ENCODE measurements around the gene MAST4. TPM values are rescaled to one million over a fixed set of nuclear protein-coding genes. Genes with fewer than 3 reads are reported as not detected.
A peak's percentile ranks its signal among the peaks of the same experiment; 100 is the strongest.

The MAST4 gene
- total RNA-seq, 2 donors from 2014 or later, result 15.9 to 53.1 TPM

DNA sequence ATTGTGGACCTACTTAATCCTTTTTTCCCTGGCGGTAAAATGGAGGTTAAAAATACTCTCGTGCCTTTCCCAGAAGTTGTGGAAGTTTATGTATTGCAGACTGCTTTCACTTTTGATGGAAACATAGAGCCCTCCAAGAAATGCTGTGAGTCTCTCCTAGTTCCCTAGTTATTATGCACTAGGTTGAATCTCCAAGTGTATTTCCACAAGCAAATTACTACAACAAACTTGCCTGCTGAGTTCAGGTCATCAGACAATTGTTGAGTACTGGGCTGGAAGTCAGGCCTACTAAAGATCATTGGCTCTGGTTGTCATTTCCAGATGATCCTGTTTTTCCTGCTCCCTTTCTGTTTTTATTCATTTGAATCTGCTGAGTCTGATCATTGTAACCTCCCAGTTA, 496.3 kb downstream of the MAST4 start:
- Mint-ChIP-seq H3K9me3 (no peaks in the 10 kb centered on the region), H3K27me3 (no peaks in the 10 kb centered on the region), H3K27ac (no peak overlapping the region), H3K4me3 (no peak overlapping the region), H3K36me3 (no peaks in the 10 kb centered on the region), H3K4me1 (ENCODE audit: low read depth in 2 of 2) (no peaks in the 10 kb centered on the region)
- no peak for DNase-seq (ENCODE audit: low spot score)
- no peak for ATAC-seq

DNA sequence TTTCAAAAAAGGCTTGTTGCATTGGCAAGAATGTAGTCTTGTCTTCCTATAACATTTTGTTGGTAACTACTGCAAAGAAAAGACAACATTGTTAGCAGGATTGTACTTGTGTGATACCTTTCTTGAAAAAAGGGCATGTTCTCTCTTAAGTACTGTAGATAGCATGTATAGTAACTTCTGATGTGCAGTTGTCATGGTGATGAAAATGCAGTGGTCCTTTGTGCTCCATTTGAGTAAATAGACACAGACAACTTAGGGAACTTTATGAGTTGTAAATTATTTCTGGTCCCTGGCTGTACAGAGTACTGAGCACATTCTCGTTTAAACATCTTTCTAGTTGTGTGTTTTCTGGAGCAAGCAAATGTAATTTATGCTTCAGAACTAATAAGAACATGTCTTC, 497.1 kb downstream of the MAST4 start:
- Mint-ChIP-seq H3K36me3 (no peaks in the 10 kb centered on the region), H3K4me1 (ENCODE audit: low read depth in 2 of 2) (no peaks in the 10 kb centered on the region), H3K9me3 (no peaks in the 10 kb centered on the region), H3K27ac (no peak overlapping the region), H3K4me3 (no peak overlapping the region), H3K27me3 (no peaks in the 10 kb centered on the region)
- ATAC-seq (no peak), DNase-seq (ENCODE audit: low spot score) (no peak)

DNA sequence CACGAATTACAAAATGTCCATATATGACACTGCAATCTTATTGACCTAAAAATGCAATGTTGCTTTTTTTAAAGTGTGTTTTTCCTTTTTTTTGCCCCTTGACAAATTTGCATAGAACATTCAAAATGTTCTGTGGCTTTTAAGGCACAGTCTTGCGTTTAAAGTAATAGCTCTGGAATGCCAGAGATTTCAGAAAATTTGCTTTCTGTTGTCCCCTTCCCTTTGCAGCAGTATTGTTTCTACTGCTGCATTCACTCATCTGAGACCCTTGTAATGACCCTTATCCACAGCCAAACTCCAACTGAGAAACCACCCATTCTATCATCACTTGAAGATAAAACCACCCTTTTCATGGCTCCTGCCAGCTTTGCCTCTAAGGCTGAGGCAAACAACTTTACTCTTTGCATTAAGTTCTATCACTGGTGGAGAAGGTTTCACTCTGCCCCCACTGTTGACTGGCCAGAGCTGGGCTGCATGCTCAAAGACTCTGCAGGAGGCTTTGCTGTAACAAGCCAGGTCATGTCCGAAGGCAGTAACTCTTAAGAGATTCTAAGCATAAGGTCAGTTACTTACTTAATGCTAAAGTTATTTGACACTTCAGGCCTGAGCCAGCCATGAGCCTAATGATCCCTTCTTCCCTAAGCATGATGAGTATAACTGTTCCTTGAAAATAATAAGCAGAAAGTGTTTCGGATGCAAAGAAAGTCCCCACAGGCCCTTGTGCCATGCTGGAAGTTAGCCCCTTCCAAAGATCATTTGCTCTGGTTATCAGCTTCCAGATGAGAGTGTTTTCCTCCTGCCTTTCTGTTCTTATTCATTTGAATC, 498.5 kb downstream of the MAST4 start:
- Mint-ChIP-seq H3K27me3 (no peaks in the 10 kb centered on the region), H3K9me3 (no peaks in the 10 kb centered on the region), H3K27ac (no peak overlapping the region), H3K4me1 (ENCODE audit: low read depth in 2 of 2) (no peaks in the 10 kb centered on the region), H3K4me3 (no peak overlapping the region), H3K36me3 (no peaks in the 10 kb centered on the region)
- ATAC-seq (no peak), DNase-seq (ENCODE audit: low spot score) (no peak)

DNA sequence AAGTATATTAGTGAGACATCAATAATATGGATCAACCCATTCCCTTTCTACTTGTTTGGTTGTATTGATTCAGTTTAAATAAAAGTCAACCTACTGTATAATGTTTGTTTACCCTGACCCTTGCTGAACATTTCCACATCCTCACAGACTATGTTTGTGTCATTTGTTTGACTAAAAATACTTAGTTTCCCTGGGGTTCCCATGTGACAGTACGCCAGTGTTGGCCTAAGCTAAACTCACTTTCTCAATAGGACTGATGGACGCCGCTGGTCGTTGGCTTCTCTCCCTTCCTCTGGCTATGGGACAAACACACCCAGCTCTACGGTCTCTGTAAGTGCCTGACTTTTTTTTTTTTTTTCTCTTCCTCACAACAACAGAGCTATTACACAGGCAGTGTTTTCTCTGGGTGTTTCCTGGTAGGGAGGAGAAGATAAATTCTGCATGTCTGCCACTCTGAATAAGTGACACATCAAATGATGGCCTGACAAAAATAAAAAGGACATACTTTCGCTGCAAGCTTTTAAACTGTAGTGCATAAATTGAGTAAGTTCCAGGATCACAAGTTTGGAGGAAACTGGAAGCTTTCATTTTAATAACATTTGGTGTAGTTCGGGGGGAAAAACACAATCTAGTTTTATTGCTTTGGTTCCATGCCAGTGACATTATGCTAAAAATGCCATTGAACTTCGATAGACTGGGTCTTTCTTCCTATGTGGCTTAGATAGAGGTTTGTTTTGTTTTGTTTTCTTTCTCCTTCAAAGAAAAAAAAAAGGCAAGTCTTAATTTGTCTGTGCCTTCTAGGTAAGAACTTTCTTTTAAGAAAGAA, 499.4 kb downstream of the MAST4 start:
- H3K4me3 Mint-ChIP-seq, result no peak overlapping the region
- H3K27ac Mint-ChIP-seq, result no peak overlapping the region
- H3K36me3 Mint-ChIP-seq, result no peaks in the 10 kb centered on the region
- ATAC-seq, result no peak
- no peaks in the 10 kb centered on the region for H3K9me3 Mint-ChIP-seq
- no peaks in the 10 kb centered on the region for H3K27me3 Mint-ChIP-seq
- DNase-seq (ENCODE audit: low spot score), result no peak
- peaks cover 0 to 8% of the 10 kb centered on the region in 2 donors for H3K4me1 Mint-ChIP-seq (ENCODE audit: low read depth in 2 of 2)

DNA sequence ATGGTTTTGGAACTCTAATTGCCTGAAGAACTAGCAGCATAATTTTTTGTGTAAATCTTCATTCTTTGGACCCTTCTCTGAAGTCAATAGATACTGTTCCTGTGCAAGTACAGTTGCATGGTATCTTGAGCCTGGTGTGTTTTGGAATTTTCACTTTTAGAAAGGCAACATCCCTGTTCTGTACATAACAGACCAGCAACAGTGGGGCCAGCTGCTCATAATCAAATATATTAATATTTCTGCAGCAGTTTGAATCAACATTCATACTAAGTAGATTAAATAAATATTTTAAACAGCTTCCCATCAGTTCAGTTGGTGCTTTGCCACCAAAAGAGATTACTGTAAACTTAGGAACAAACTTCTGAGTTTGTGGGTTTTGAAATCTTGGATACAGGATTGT, 502.5 kb downstream of the MAST4 start:
- ATAC-seq (no peak), DNase-seq (ENCODE audit: low spot score) (no peak)
- no peaks in the 10 kb centered on the region for H3K36me3 Mint-ChIP-seq
- peaks cover 3 to 8% of the 10 kb centered on the region in 2 donors for H3K4me1 Mint-ChIP-seq (ENCODE audit: low read depth in 2 of 2)
- no peak overlapping the region for H3K4me3 Mint-ChIP-seq
- no peaks in the 10 kb centered on the region for H3K27me3 Mint-ChIP-seq
- no peaks in the 10 kb centered on the region for H3K9me3 Mint-ChIP-seq
- no peak overlapping the region for H3K27ac Mint-ChIP-seq

DNA sequence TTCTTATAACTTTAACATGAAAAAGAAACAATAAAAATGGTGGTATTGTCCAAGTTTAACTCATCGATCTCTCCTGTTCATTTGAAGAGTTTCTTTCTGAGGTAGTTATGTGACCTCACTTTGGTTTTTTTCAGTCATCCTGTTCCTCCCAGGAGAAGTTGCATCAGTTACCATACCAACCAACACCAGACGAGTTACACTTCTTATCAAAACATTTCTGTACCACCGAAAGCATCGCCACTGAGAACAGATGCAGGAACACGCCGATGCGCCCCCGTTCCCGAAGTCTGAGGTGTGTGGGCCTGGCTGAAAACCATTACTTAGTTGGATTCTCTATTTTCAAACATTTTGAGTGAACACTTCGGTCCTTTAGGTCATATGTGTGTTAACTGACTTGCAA, 504.1 kb downstream of the MAST4 start:
- peak overlapping the region in 1 of 2 donors; percentile 84 for H3K27ac Mint-ChIP-seq
- DNase-seq (ENCODE audit: low spot score) (no peak), ATAC-seq (peak in 1 of 2 donors; percentile 88)
- H3K36me3 Mint-ChIP-seq, result no peaks in the 10 kb centered on the region
- peaks cover 3 to 8% of the 10 kb centered on the region in 2 donors for H3K4me1 Mint-ChIP-seq (ENCODE audit: low read depth in 2 of 2)
- H3K27me3 Mint-ChIP-seq, result no peaks in the 10 kb centered on the region
- H3K9me3 Mint-ChIP-seq, result no peaks in the 10 kb centered on the region
- H3K4me3 Mint-ChIP-seq, result peak overlapping the region; percentile 76

DNA sequence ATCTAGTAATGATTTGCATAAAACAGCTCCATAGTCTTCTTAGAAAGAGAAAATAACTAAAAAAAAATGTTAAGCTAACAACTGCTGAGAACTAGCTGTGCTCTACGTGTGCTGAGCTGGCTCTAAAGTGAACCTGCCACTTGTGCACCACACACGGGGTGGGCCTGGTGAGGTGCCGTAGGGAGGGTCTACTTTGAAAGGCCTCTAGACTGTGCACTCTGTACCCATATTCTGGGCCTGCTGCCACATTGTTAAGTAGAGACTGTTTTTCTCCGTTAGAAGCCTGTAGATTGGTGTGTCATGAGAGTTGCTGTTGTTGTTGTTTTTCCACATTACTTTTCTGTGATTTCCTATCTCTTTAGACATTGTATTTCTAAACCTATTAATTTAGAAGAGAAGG, 506.5 kb downstream of the MAST4 start:
- Mint-ChIP-seq H3K4me3 (no peak overlapping the region), H3K9me3 (no peaks in the 10 kb centered on the region), H3K4me1 (ENCODE audit: low read depth in 2 of 2) (peaks cover 3 to 8% of the 10 kb centered on the region in 2 donors), H3K27me3 (no peaks in the 10 kb centered on the region), H3K36me3 (peaks cover 9% of the 10 kb centered on the region), H3K27ac (peak overlapping the region in 1 of 2 donors; percentile 28)
- DNase-seq (ENCODE audit: low spot score), result no peak
- ATAC-seq, result no peak

DNA sequence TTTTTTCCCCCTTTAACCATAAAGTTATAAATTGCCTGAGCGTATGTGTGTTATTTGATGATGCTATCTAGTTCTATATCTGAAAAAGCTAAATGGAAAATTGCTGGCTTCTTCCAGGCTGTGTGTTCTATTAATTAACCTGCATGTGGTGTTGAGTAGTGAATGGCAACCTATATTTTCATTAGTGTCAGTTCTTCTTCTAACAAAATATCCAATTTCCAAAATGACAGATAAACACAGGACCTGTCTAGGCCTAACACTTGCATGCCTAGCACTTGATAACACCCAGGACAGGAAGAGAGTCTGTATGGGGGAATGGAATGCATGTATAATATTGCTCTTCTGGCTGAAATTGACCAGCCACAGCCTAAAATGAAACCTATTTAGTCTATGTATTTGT, 508.7 kb downstream of the MAST4 start:
- no peak for DNase-seq (ENCODE audit: low spot score)
- no peak for ATAC-seq
- H3K36me3 Mint-ChIP-seq, result peaks cover 9% of the 10 kb centered on the region
- H3K9me3 Mint-ChIP-seq, result no peaks in the 10 kb centered on the region
- no peaks in the 10 kb centered on the region for H3K27me3 Mint-ChIP-seq
- H3K4me3 Mint-ChIP-seq, result no peak overlapping the region
- H3K27ac Mint-ChIP-seq, result no peak overlapping the region
- H3K4me1 Mint-ChIP-seq (ENCODE audit: low read depth in 2 of 2), result peaks cover 3 to 7% of the 10 kb centered on the region in 2 donors

DNA sequence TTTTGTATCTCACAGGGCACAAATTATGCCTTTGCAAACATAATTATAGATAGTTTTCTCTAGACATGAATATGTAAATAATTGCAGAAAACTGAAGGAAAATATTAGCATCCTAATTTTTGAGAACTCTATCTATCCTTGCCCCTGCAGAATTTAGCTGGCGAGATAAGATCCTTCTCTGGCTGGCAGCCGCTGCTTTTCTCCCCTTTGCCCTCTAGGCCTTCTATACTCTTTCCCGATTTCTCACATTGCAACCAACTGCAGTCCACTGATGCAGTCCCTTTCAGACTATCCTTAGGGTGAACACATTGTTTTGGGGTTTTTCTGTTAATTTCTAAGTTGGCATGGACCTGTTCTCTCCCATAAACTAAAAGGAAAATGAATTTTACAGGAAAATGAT, 509.1 kb downstream of the MAST4 start:
- Mint-ChIP-seq H3K27me3 (no peaks in the 10 kb centered on the region), H3K9me3 (no peaks in the 10 kb centered on the region), H3K36me3 (peaks cover 9% of the 10 kb centered on the region), H3K4me3 (no peak overlapping the region), H3K27ac (no peak overlapping the region), H3K4me1 (ENCODE audit: low read depth in 2 of 2) (peaks cover 3% of the 10 kb centered on the region in 2 donors)
- ATAC-seq, result no peak
- no peak for DNase-seq (ENCODE audit: low spot score)

DNA sequence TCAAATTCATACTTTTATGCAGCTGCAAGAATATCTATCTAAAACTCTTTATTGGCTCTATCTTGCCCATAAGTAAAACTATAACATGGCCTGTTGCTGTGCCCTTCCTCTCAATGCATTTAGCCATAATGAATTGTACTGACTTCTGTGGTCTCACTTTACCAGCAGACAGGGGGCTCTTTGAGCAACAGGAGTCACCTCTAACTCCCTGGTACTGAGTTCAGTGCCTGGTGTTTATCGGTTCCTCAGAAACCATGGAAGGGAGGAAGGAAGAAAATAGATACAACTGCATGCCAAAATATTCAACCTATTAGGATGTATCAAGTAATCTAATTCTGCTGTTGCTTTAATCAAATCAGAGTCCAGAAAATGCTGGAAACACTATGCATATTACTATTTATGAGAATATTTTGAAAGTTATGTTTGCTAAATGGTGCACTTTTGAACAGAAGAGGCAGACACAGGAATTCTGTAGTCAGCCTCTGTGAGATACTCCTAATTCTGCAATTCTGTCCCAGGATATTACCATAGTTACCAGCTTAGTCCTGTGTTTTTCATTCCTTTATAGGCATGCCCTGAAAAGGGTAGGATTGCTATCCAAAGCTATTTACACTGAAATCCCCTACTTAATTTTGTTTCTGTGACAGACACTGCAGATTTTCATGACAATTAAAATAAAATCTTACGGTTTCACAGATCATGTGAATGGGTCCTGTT, 510.6 kb downstream of the MAST4 start:
- Mint-ChIP-seq H3K4me3 (no peak overlapping the region), H3K27ac (no peak overlapping the region), H3K9me3 (no peaks in the 10 kb centered on the region), H3K27me3 (no peaks in the 10 kb centered on the region), H3K36me3 (peaks cover 9% of the 10 kb centered on the region), H3K4me1 (ENCODE audit: low read depth in 2 of 2) (peaks cover 0 to 3% of the 10 kb centered on the region in 2 donors)
- ATAC-seq (no peak), DNase-seq (ENCODE audit: low spot score) (no peak)

DNA sequence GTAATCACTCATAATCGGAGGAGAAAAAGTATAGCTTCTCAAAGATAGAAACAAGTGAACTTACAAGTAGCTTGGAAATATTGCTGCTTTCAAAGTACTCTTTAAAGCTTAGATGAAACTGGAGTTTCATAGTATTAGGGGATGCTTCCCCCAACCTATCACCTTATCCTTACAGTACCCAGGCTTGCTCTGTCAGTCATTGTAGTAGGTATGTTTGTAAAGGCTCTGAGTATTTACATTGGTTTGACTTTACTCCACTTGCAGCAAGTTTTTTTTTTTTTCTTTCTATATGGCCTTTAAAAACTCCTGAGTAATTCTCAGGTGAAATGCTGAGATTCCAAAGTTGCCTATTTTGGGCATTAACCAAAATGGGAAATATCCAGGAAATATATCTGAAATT, 515.6 kb downstream of the MAST4 start:
- Mint-ChIP-seq H3K9me3 (no peaks in the 10 kb centered on the region), H3K4me1 (ENCODE audit: low read depth in 2 of 2) (no peaks in the 10 kb centered on the region)

DNA sequence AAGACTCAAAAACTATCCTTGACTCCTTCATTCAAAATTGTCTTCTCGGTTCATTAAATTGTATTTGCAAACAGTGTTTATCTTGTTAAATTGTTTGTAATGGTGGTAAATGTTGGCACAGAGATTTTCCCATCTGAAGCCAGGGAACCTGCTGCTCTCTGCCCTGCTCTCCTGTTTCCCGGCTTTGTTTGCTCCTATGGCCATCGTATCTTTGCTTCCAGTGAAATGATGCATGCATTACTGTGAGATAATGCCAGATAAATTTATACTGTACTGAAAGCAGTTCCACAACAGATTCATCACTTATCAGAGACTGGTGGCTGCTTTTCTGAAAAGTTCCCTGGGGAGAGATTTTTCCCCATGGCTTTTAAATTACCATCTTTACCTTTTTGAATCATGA, 519.1 kb downstream of the MAST4 start:
- H3K27ac Mint-ChIP-seq, result no peak overlapping the region
- H3K27me3 Mint-ChIP-seq, result no peaks in the 10 kb centered on the region
- no peaks in the 10 kb centered on the region for H3K9me3 Mint-ChIP-seq
- ATAC-seq (no peak), DNase-seq (ENCODE audit: low spot score) (no peak)
- no peak overlapping the region for H3K4me3 Mint-ChIP-seq
- no peaks in the 10 kb centered on the region for H3K4me1 Mint-ChIP-seq (ENCODE audit: low read depth in 2 of 2)
- H3K36me3 Mint-ChIP-seq, result no peaks in the 10 kb centered on the region

More for the DNA sequence above, 515.6 kb downstream of the MAST4 start:
- Mint-ChIP-seq H3K36me3 (no peaks in the 10 kb centered on the region), H3K27me3 (no peaks in the 10 kb centered on the region), H3K4me3 (no peak overlapping the region), H3K27ac (no peak overlapping the region)
- no peak for ATAC-seq
- DNase-seq (ENCODE audit: low spot score), result no peak

DNA sequence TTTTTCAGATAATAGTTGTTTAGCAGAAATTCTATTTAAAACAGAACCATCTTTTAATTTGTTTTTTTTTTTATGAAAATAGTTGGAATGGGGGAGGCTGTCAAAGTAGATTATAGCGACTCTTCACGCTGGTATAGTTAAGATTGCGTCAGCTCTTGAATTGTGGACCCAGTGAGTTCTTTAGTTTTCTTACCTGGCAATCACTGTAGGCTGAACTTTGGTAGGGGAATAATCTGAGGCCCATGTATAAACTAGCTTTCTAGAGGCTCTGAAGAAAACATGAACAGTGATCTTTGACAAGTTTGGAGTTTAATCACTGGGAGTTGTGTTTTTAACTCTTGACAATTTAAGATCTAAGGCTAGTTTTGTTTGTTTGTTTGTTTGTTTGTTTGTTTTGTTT, 519.6 kb downstream of the MAST4 start:
- no peak overlapping the region for H3K27ac Mint-ChIP-seq
- ATAC-seq, result no peak
- DNase-seq (ENCODE audit: low spot score), result no peak
- H3K4me1 Mint-ChIP-seq (ENCODE audit: low read depth in 2 of 2), result no peaks in the 10 kb centered on the region
- H3K9me3 Mint-ChIP-seq, result no peaks in the 10 kb centered on the region
- H3K36me3 Mint-ChIP-seq, result no peaks in the 10 kb centered on the region
- H3K4me3 Mint-ChIP-seq, result no peak overlapping the region
- H3K27me3 Mint-ChIP-seq, result no peaks in the 10 kb centered on the region

Measured in natural killer cell treated with Interleukin-12 subunit alpha and Interleukin-12 subunit beta and Interleukin-15 and Interleukin-18, amount 100 ng/mL, for 72 hours (primary cell).